Glutamatergic neuron (in vitro differentiated cells): ENCODE results near the gene CCDC28B. TPM values are rescaled to one million over a fixed set of nuclear protein-coding genes. Genes with fewer than 3 reads are reported as not detected.
A peak's percentile ranks its signal among the peaks of the same experiment; 100 is the strongest.

Source experiments
- DNase-seq: peaks from one replicate; pipeline ENCODE4 v3.0.0; 2022
- H3K27ac Mint-ChIP-seq: one replicate; pipeline ENCODE4 v1.8.0; 2020; ENCODE audit warnings: mild to moderate bottlenecking, mixed read lengths, inconsistent platforms; ENCODE audit not compliant: unreplicated experiment
- H3K27me3 Mint-ChIP-seq: one replicate; pipeline ENCODE4 v1.8.0; 2020; ENCODE audit warnings: mild to moderate bottlenecking, moderate library complexity, mixed read lengths, inconsistent platforms; ENCODE audit not compliant: unreplicated experiment
- H3K36me3 Mint-ChIP-seq: one replicate; pipeline ENCODE4 v1.8.0; 2020; ENCODE audit warnings: mild to moderate bottlenecking, mixed read lengths, inconsistent platforms; ENCODE audit not compliant: unreplicated experiment
- H3K4me1 Mint-ChIP-seq: one replicate; pipeline ENCODE4 v1.8.0; 2020; ENCODE audit warnings: mild to moderate bottlenecking, low read depth, mixed read lengths, inconsistent platforms; ENCODE audit not compliant: unreplicated experiment
- H3K4me3 Mint-ChIP-seq: one replicate; pipeline ENCODE4 v1.8.0; 2020; ENCODE audit warnings: mild to moderate bottlenecking, mixed read lengths, inconsistent platforms; ENCODE audit not compliant: unreplicated experiment
- H3K9me3 Mint-ChIP-seq: one replicate; pipeline ENCODE4 v1.8.0; 2020; ENCODE audit warnings: mild to moderate bottlenecking, moderate library complexity, mixed read lengths, inconsistent platforms; ENCODE audit not compliant: unreplicated experiment
- CTCF ChIP-seq: fragments of 200-600 bp; sonication (generic); IDR thresholded peaks from one replicate; pipeline ENCODE4 v1.5.0; 2021; ENCODE audit not compliant: partially characterized antibody, unreplicated experiment
- total RNA-seq: library from RNA; stranded (reverse); fragmentation: NEBNext Ultra II Directional; extraction: Animal tissue kit (Norgen Biotek cat#: 25700); gene quantifications from one replicate; pipeline ENCODE4 v1.2.1, GENCODE V29; 2021; ENCODE audit not compliant: unreplicated experiment

Gene CCDC28B
- total RNA-seq, 1 donor from 2014 or later = 34.4 TPM

- peak overlapping the region; percentile 91 for H3K4me3 Mint-ChIP-seq
- peaks cover 14% of the 10 kb centered on the region for H3K9me3 Mint-ChIP-seq
- no peaks in the 10 kb centered on the region for H3K36me3 Mint-ChIP-seq
- TF ChIP-seq CTCF = no peak
- H3K27ac Mint-ChIP-seq = no peak overlapping the region
- no peak for DNase-seq
- H3K4me1 Mint-ChIP-seq = peaks cover 7% of the 10 kb centered on the region
- peaks cover 18% of the 10 kb centered on the region for H3K27me3 Mint-ChIP-seq
Measured at GRCh38 chr1:32204943-32205361, 4.6 kb downstream of the CCDC28B start.

- Mint-ChIP-seq H3K9me3 (peaks cover 14% of the 10 kb centered on the region), H3K27me3 (peaks cover 12% of the 10 kb centered on the region), H3K4me1 (peaks cover 3% of the 10 kb centered on the region), H3K4me3 (peak within 1 kb of the TSS; percentile 91), H3K36me3 (no peaks in the 10 kb centered on the region), H3K27ac (peak within 1 kb of the TSS; percentile 62)
- TF ChIP-seq CTCF = no peak
- DNase-seq = peak; percentile 88
Measured at GRCh38 chr1:32205401-32206370, 5.3 kb downstream of the CCDC28B start, which contains the start of gene IQCC. IQCC (plus strand) TSS chr1:32205671; CDS start chr1:32205682, 11 bp downstream.

GRCh38 chr1:32208469-32208868, 8.1 kb downstream of the CCDC28B start:
- H3K9me3 Mint-ChIP-seq = peaks cover 9% of the 10 kb centered on the region
- TF ChIP-seq CTCF = no peak
- no peaks in the 10 kb centered on the region for H3K36me3 Mint-ChIP-seq
- H3K4me3 Mint-ChIP-seq = no peak overlapping the region
- peaks cover 11% of the 10 kb centered on the region for H3K27me3 Mint-ChIP-seq
- H3K27ac Mint-ChIP-seq = no peak overlapping the region
- no peaks in the 10 kb centered on the region for H3K4me1 Mint-ChIP-seq
- no peak for DNase-seq

GRCh38 chr1:32208891-32209328, 8.5 kb downstream of the CCDC28B start, which contains the start of gene DCDC2B:
DCDC2B (plus strand) TSS chr1:32209089; CDS start chr1:32209094, 5 bp downstream.
- Mint-ChIP-seq H3K27ac (no peak within 1 kb of the TSS), H3K4me1 (no peaks in the 10 kb centered on the region), H3K27me3 (peaks cover 8% of the 10 kb centered on the region), H3K4me3 (no peak within 1 kb of the TSS), H3K36me3 (no peaks in the 10 kb centered on the region), H3K9me3 (peaks cover 9% of the 10 kb centered on the region)
- TF ChIP-seq CTCF = no peak
- no peak for DNase-seq
